H1 (cell line): ENCODE data around the gene FAM131C. TPM values are rescaled to one million over a fixed set of nuclear protein-coding genes. Genes with fewer than 3 reads are reported as not detected.
"Not testable (repeated sequence)": the region's sequence is repeated elsewhere in the genome, so short reads cannot be mapped to it uniquely, and the experiment has no call there.

Experiments used
- CTCF ChIA-PET: fragments of 300-600 bp; sonication (Branson Sonifier 250); formaldehyde crosslinking; loops from one replicate; lab custom pipeline; 2021; ENCODE audit not compliant: partially characterized antibody; lab: Charles Lee
- POLR2A ChIA-PET: fragments of 300-600 bp; sonication (Branson Sonifier 250); formaldehyde crosslinking; loops from one replicate; lab custom pipeline; 2021; ENCODE audit warnings: inconsistent platforms; ENCODE audit not compliant: partially characterized antibody; lab: Charles Lee
- DNase-seq, 2 experiments: peaks; one replicate each; pipeline versions ENCODE4 v3.0.0 to v3.0.0-alpha.2; 2010 to 2022; ENCODE audit warnings: low spot score in 2 of 2, low read depth in 1 of 2, mixed read lengths in 1 of 2
- FAIRE-seq: peaks from 2 replicates; lab custom pipeline; 2011; peaks lifted over from hg19 to GRCh38; lab: Jason Lieb, UNC
- H2AFZ ChIP-seq: 2 replicates; pipeline ENCODE4 v1.8.1; 2012; ENCODE audit warnings: low read length, inconsistent platforms
- H2AK5ac ChIP-seq: 2 replicates; pipeline ENCODE4 v1.6.1; 2013; ENCODE audit warnings: low read depth, low read length
- H2BK120ac ChIP-seq: replicated peaks from 2 replicates; pipeline ENCODE3; 2013; ENCODE audit warnings: low read depth, low read length, inconsistent platforms
- H2BK12ac ChIP-seq: 2 replicates; pipeline ENCODE4 v1.6.1; 2013; ENCODE audit warnings: low read depth, low read length
- H2BK15ac ChIP-seq: 2 replicates; pipeline ENCODE4 v1.6.1; 2013; ENCODE audit warnings: low read length
- H2BK20ac ChIP-seq: 2 replicates; pipeline ENCODE4 v1.6.1; 2013; ENCODE audit warnings: low read length
- H2BK5ac ChIP-seq: 2 replicates; pipeline ENCODE4 v1.6.1; 2013; ENCODE audit warnings: low read depth, low read length
- H3K14ac ChIP-seq: 2 replicates; pipeline ENCODE4 v1.6.1; 2013; ENCODE audit warnings: inconsistent platforms; ENCODE audit not compliant: insufficient read length
- H3K18ac ChIP-seq: 2 replicates; pipeline ENCODE4 v1.6.1; 2013; ENCODE audit warnings: low read length; ENCODE audit errors: extremely low read depth
- H3K23ac ChIP-seq: 2 replicates; pipeline ENCODE4 v1.6.1; 2013; ENCODE audit warnings: inconsistent platforms; ENCODE audit not compliant: insufficient read length
- H3K23me2 ChIP-seq: 2 replicates; pipeline ENCODE4 v1.6.1; 2013; ENCODE audit warnings: low read depth, low read length
- H3K27ac ChIP-seq: 2 replicates; pipeline ENCODE4 v1.6.1; 2011; ENCODE audit warnings: low read depth, low read length, inconsistent platforms
- H3K27me3 ChIP-seq, 4 experiments: replicated peaks in 1 of 4; 1 replicate in 1 of 4; 2 replicates in 3 of 4; pipeline versions ENCODE4 v1.6.1 to v1.8.1; 2011 to 2013; ENCODE audit warnings: low read length in 3 of 4, mild to moderate bottlenecking in 3 of 4, inconsistent platforms in 2 of 4, mixed read lengths in 2 of 4, moderate library complexity in 1 of 4; ENCODE audit not compliant: control insufficient read depth in 3 of 4, insufficient read depth in 3 of 4; ENCODE audit errors: extremely low read depth in 1 of 4
- H3K36me3 ChIP-seq, 4 experiments: 2 replicates each; pipeline versions ENCODE4 v1.6.1 to v1.8.1; 2011 to 2013; ENCODE audit warnings: mild to moderate bottlenecking in 4 of 4, low read length in 3 of 4, moderate library complexity in 2 of 4, control low read depth in 1 of 4, inconsistent platforms in 1 of 4; ENCODE audit not compliant: insufficient read depth in 4 of 4, control insufficient read depth in 2 of 4
- H3K4ac ChIP-seq: replicated peaks from 2 replicates; pipeline ENCODE3; 2013; ENCODE audit warnings: low read length, low read depth, mixed read lengths, inconsistent platforms; ENCODE audit not compliant: insufficient read length
- H3K4me1 ChIP-seq, 4 experiments: replicated peaks in 1 of 4; 1 replicate in 1 of 4; 2 replicates in 3 of 4; pipeline versions ENCODE4 v1.6.1 to v1.8.1; 2011 to 2013; ENCODE audit warnings: low read length in 3 of 4, inconsistent platforms in 2 of 4, mixed read lengths in 1 of 4; ENCODE audit not compliant: insufficient read depth in 4 of 4, control insufficient read depth in 3 of 4
- H3K4me2 ChIP-seq, 2 experiments: 2 replicates each; pipeline versions ENCODE4 v1.6.1 to v1.8.1; 2011 to 2013; ENCODE audit warnings: low read depth in 2 of 2, low read length in 2 of 2, control low read depth in 1 of 2, inconsistent platforms in 1 of 2, mild to moderate bottlenecking in 1 of 2; ENCODE audit not compliant: insufficient read depth in 1 of 2
- H3K4me3 ChIP-seq, 4 experiments: fragments of 200-600, 300-600 bp in 1 of 4; sonication (generic), shearing (Covaris generic), sonication (Bioruptor Twin) in 1 of 4; 2 replicates each; pipeline versions ENCODE4 v1.5.1 to v1.8.1; 2011 to 2016; ENCODE audit warnings: low read length in 4 of 4, low read depth in 3 of 4, control low read depth in 2 of 4, inconsistent platforms in 2 of 4, mild to moderate bottlenecking in 2 of 4, mixed read lengths in 1 of 4, moderate library complexity in 1 of 4; ENCODE audit not compliant: insufficient read depth in 2 of 4; ENCODE audit errors: extremely low read depth in 1 of 4
- H3K56ac ChIP-seq: replicated peaks from 2 replicates; pipeline ENCODE3; 2013; ENCODE audit warnings: low read depth, mild to moderate bottlenecking, mixed read lengths, low read length, inconsistent platforms; ENCODE audit not compliant: insufficient read length
- H3K79me1 ChIP-seq: 2 replicates; pipeline ENCODE4 v1.6.1; 2013; ENCODE audit warnings: low read depth, low read length, control low read depth
- H3K79me2 ChIP-seq, 2 experiments: 2 replicates each; pipeline versions ENCODE4 v1.6.1 to v1.8.1; 2012 to 2013; ENCODE audit warnings: low read length in 2 of 2, mild to moderate bottlenecking in 2 of 2, inconsistent platforms in 1 of 2; ENCODE audit not compliant: insufficient read depth in 2 of 2, control insufficient read depth in 1 of 2
- H3K9ac ChIP-seq, 4 experiments: replicated peaks in 1 of 4; 1 replicate in 1 of 4; 2 replicates in 3 of 4; pipeline versions ENCODE4 v1.6.1 to v1.8.1; 2011 to 2013; ENCODE audit warnings: low read depth in 3 of 4, low read length in 3 of 4, control low read depth in 2 of 4, mild to moderate bottlenecking in 2 of 4, moderate library complexity in 2 of 4, inconsistent platforms in 1 of 4; ENCODE audit errors: extremely low read depth in 1 of 4
- H3K9me3 ChIP-seq, 2 experiments: 2 replicates each; pipeline versions ENCODE4 v1.6.1 to v1.8.1; 2012 to 2013; ENCODE audit warnings: mild to moderate bottlenecking in 2 of 2, moderate library complexity in 2 of 2, control low read depth in 1 of 2, inconsistent platforms in 1 of 2, low read depth in 1 of 2, low read length in 1 of 2, mixed read lengths in 1 of 2; ENCODE audit not compliant: insufficient read depth in 2 of 2
- H4K20me1 ChIP-seq, 2 experiments: replicated peaks in 1 of 2; 2 replicates each; pipeline versions ENCODE3 to v1.8.1; 2011 to 2013; ENCODE audit warnings: inconsistent platforms in 2 of 2, low read length in 2 of 2, mild to moderate bottlenecking in 1 of 2; ENCODE audit not compliant: insufficient read depth in 2 of 2, control insufficient read depth in 1 of 2
- H4K5ac ChIP-seq: 2 replicates; pipeline ENCODE4 v1.6.1; 2013; ENCODE audit warnings: low read length, low read depth, mixed read lengths, inconsistent platforms; ENCODE audit not compliant: insufficient read length
- H4K8ac ChIP-seq: 2 replicates; pipeline ENCODE4 v1.8.0; 2013; ENCODE audit warnings: mild to moderate bottlenecking, moderate library complexity, low read length, inconsistent platforms; ENCODE audit not compliant: insufficient read depth; ENCODE audit errors: extremely low read depth
- H4K91ac ChIP-seq: replicated peaks from 2 replicates; pipeline ENCODE3; 2013; ENCODE audit warnings: low read length, mixed read lengths, inconsistent platforms; ENCODE audit not compliant: insufficient read length
- WGBS, 2 experiments: shearing (Covaris generic) in 1 of 2; methylation state at CpG; one replicate each; pipeline versions ENCODE4 v1.1.6 to v1.1.7; 2013 to 2015; ENCODE audit warnings: low lambda C conversion rate in 2 of 2, mixed read lengths in 2 of 2, inconsistent platforms in 1 of 2, low coverage in 1 of 2, missing lambda C conversion rate in 1 of 2; ENCODE audit not compliant: insufficient replicate concordance in 2 of 2, insufficient coverage in 1 of 2, insufficient read length in 1 of 2; ENCODE audit errors: extremely low coverage in 1 of 2, missing lambda C conversion rate in 1 of 2; 5-methylcytosine and 5-hydroxymethylcytosine counted together
- polyA plus RNA-seq, 7 experiments: library from polyadenylated mRNA; depleted of rRNA in 3 of 7; stranded (reverse) in 5 of 7; unstranded in 2 of 7; fragments of >200 nt in 5 of 7; fragments of 200-250 nt in 2 of 7; gene quantifications; 1 replicate in 5 of 7; 2 replicates in 1 of 7; 4 replicates in 1 of 7; pipeline versions ENCODE4 v1.2.1 to v1.2.3, GENCODE V29; 2011 to 2013; ENCODE audit warnings: missing spikeins in 2 of 7, mixed read lengths in 2 of 7
- total RNA-seq: library from RNA; stranded (reverse); fragmentation: NEBNext Ultra II Directional; extraction: Animal tissue kit (Norgen Biotek cat#: 25700); gene quantifications from 2 replicates; pipeline ENCODE4 v1.2.1, GENCODE V29; 2021

Gene FAM131C
- total and polyA plus RNA-seq, 2 of the 8 experiments (the other 6 are each of a cell fraction or from before 2014, with no cell fraction given): 0.73 to 0.78 TPM

DNA sequence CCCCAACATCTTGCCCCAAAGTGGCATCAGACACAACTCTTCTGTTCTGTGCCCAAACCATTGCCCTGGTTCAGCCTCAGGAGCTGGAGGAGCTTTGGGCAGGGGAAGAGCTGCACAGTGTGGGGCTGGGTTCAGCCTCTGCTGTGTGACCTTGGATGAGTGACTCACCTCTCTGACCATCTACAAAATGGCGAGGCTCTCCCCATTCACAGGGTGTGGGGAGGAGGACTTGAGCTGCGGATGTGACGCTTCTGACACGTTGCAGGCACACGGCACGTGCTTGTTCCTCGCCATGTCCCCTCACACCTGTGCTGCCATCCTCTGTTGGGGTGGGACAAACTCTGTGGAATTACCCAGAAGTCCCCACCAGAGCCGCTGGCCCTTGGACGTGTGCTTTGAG, 30.8 kb downstream of the FAM131C start:
- DNase-seq, H2AFZ ChIP-seq, H4K5ac ChIP-seq, H3K14ac ChIP-seq, H2BK120ac ChIP-seq, H4K91ac ChIP-seq, H3K9me3 ChIP-seq, H3K4me3 ChIP-seq, H2BK12ac ChIP-seq, H3K27me3 ChIP-seq, H2BK5ac ChIP-seq, H3K4me1 ChIP-seq, FAIRE-seq, H3K4me2 ChIP-seq, H3K4ac ChIP-seq, H3K36me3 ChIP-seq, POLR2A ChIA-PET, H3K9ac ChIP-seq, H3K23ac ChIP-seq, H2BK15ac ChIP-seq, H3K56ac ChIP-seq, H2AK5ac ChIP-seq, H3K79me2 ChIP-seq, H2BK20ac ChIP-seq, H4K20me1 ChIP-seq, H3K27ac ChIP-seq, H4K8ac ChIP-seq, H3K18ac ChIP-seq, H3K79me1 ChIP-seq, H3K23me2 ChIP-seq: not testable (repeated sequence)
- 83% methylated on average over 7 of the region's 9 CpGs; no CpG with 5 or more reads in 1 of the 2 experiments for WGBS, 2 experiments
- CTCF ChIA-PET: interaction anchor here (0.6 to 3.0 kb wide), 5 partner anchors 11 to 38 kb away, joined by 3 to 13 read pairs (median 6); no protein-coding TSS in a partner anchor
